Heart left ventricle (tissue), 16 donors: ENCODE data around the gene MYO19. TPM values are rescaled to one million over a fixed set of nuclear protein-coding genes. Genes with fewer than 3 reads are reported as not detected.
A peak's percentile ranks its signal among the peaks of the same experiment; 100 is the strongest.

ENCODE experiments used
- ATAC-seq, 4 donors: fragments of 200-7000 bp; cut with Tn5 transposase; one replicate each; pipeline ENCODE4 v1.9.1; 2020 to 2022; ENCODE audit warnings: moderate library complexity in 4 of 4, mild to moderate bottlenecking in 3 of 4, moderate number of reproducible peaks in 1 of 4
- DNase-seq, 5 donors: peaks; one replicate each; pipeline ENCODE4 v3.0.0-alpha.2; 2020
- H3K27ac ChIP-seq, 12 donors: fragments of 200-600 bp; sonication (generic) in 4 of 12; one replicate each; pipeline versions ENCODE4 v1.5.0 to v1.8.0; 2016 to 2022; ENCODE audit warnings: mild to moderate bottlenecking in 2 of 12
- H3K27me3 ChIP-seq, 9 donors: fragments of 200-600 bp; sonication (generic) in 2 of 9; one replicate each; pipeline versions ENCODE4 v1.5.1 to v1.8.0; 2016 to 2022; ENCODE audit warnings: mild to moderate bottlenecking in 3 of 9
- H3K36me3 ChIP-seq, 9 donors: fragments of 200-600 bp; sonication (generic) in 2 of 9; one replicate each; pipeline versions ENCODE4 v1.5.0 to v1.8.0; 2018 to 2022; ENCODE audit warnings: mild to moderate bottlenecking in 2 of 9
- H3K4me1 ChIP-seq, 12 donors: fragments of 200-600 bp; sonication (generic) in 4 of 12; one replicate each; pipeline versions ENCODE4 v1.5.0 to v1.8.0; 2016 to 2022; ENCODE audit warnings: mild to moderate bottlenecking in 3 of 12
- H3K4me3 ChIP-seq, 12 donors: fragments of 200-600 bp; sonication (generic) in 4 of 12; one replicate each; pipeline versions ENCODE4 v1.5.0 to v1.8.0; 2017 to 2022; ENCODE audit warnings: mild to moderate bottlenecking in 9 of 12, moderate library complexity in 4 of 12
- H3K9me3 ChIP-seq, 12 donors: fragments of 200-600 bp; sonication (generic) in 4 of 12; one replicate each; pipeline versions ENCODE4 v1.5.0 to v1.8.0; 2016 to 2022; ENCODE audit warnings: mild to moderate bottlenecking in 1 of 12
- POLR2A ChIP-seq, 2 donors: fragments of 450-650 bp; IDR thresholded peaks; one replicate each; pipeline ENCODE4 v1.6.1; 2017; ENCODE audit warnings: antibody characterized with exemption in 2 of 2, mild to moderate bottlenecking in 2 of 2, moderate library complexity in 2 of 2
- WGBS, 4 donors: extraction: QIAGEN DNeasy Blood & Tissue Kit in 2 of 4; methylation state at CpG; one replicate each; pipeline versions ENCODE4 v1.1.5 to v1.1.7; 2013 to 2018; 5-methylcytosine and 5-hydroxymethylcytosine counted together
- intact Hi-C, 10 donors: fragments of 100-400 bp; cut with DNase I; formaldehyde crosslinking; loops; one replicate each; pipeline versions ENCODE4 v1.11.1 to v1.14.2; 2022
- long read RNA-seq, 3 donors: library from polyadenylated mRNA; unstranded; transcript quantifications; one replicate each; pipeline ENCODE4 v2.0.0, GENCODE V29; 2020 to 2021
- polyA plus RNA-seq, 2 donors: library from polyadenylated mRNA; stranded (reverse); fragments of 200-250 nt; gene quantifications; one replicate each; pipeline ENCODE4 v1.2.3, GENCODE V29; 2013
- total RNA-seq, 9 donors: library from RNA; depleted of rRNA in 2 of 9; stranded (reverse); fragments of >200 nt in 2 of 9; fragmentation: NEBNext Ultra II Directional in 3 of 9; extraction: Animal tissue kit (Norgen Biotek cat#: 25700) in 3 of 9; gene quantifications; one replicate each; pipeline versions ENCODE4 v1.1.0 to v1.2.4, GENCODE V29; 2016 to 2023
- TF ChIP-seq, protein P1 (sequence below), 12 donors: fragments of 200-600 bp; sonication (generic) in 4 of 12; IDR thresholded peaks; one replicate each; pipeline versions ENCODE4 v1.5.0 to v1.8.0; 2018 to 2022; ENCODE audit warnings: antibody characterized with exemption in 12 of 12, mild to moderate bottlenecking in 5 of 12
- donor health status: ischemic (EF 13 %, LVEDD 7.1; RV severe dilation, severe dysfunction).
- donor health status: healthy with polysubstance abuse.
- donor health status: DM: no; HTN: yes; CAD: no.
- donor health status: DM: no; HTN: no; CAD: no.
- donor health status: ischemic (EF 25% LVEDD 6.9; RV normal size, moderate dysfunction).
- donor health status: ischemic (EF 25% LVEDD 5.7; RV mildly dilated, moderate dysfunction).
- donor health status: healthy.
- donor health status: DM: yes; HTN: yes; CAD: no.
- donor health status: ischemic (EF 35%, LVEDD 5.7; RV mildly dilated, moderate dysfunction).
- donor health status: nonischemic (EF 11% LVEDD 7.7; RV severe dilation, severe dysfunction).
- donor health status: DM: yes; HTN: yes; CAD: no.
- donor health status: PGD.
- donor health status: ischemic (EF 29% LVEDD 5.4; RV normal size, mild dysfunction).
- donor health status: nonischemic (EF 23%, LVEDD 6.1; RV moderate dilation, normal function).

The MYO19 gene, protein sequence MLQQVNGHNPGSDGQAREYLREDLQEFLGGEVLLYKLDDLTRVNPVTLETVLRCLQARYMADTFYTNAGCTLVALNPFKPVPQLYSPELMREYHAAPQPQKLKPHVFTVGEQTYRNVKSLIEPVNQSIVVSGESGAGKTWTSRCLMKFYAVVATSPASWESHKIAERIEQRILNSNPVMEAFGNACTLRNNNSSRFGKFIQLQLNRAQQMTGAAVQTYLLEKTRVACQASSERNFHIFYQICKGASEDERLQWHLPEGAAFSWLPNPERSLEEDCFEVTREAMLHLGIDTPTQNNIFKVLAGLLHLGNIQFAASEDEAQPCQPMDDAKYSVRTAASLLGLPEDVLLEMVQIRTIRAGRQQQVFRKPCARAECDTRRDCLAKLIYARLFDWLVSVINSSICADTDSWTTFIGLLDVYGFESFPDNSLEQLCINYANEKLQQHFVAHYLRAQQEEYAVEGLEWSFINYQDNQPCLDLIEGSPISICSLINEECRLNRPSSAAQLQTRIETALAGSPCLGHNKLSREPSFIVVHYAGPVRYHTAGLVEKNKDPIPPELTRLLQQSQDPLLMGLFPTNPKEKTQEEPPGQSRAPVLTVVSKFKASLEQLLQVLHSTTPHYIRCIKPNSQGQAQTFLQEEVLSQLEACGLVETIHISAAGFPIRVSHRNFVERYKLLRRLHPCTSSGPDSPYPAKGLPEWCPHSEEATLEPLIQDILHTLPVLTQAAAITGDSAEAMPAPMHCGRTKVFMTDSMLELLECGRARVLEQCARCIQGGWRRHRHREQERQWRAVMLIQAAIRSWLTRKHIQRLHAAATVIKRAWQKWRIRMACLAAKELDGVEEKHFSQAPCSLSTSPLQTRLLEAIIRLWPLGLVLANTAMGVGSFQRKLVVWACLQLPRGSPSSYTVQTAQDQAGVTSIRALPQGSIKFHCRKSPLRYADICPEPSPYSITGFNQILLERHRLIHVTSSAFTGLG
- total RNA-seq (10 to 100 TPM in 6 of 9 donors, 1 to 10 TPM in 3; 5.8 to 32.7 (median 11.6) TPM), polyA plus RNA-seq (10 to 100 TPM; 14.0 to 21.1 TPM)
- long read RNA-seq, donor 1, partial matches to known transcripts: 2 of 6 reads
- long read RNA-seq, donor 1, other reads (novel, unspliced or antisense): 3 of 6 reads
- long read RNA-seq, donor 2, full-length matches to known transcripts: 22 of 34 reads
- long read RNA-seq, donor 2, partial matches to known transcripts: 3 of 34 reads
- long read RNA-seq, donor 2, other reads (novel, unspliced or antisense): 9 of 34 reads
- long read RNA-seq, donor 3, partial matches to known transcripts: 0 of 7 reads
- long read RNA-seq, donor 3, other reads (novel, unspliced or antisense): 4 of 7 reads

GRCh38 chr17:36534840-36535668 is at the start of gene MYO19, which contains the start of gene PIGW:
Gene MYO19, minus strand, starts transcription at chr17:36534868. Its CDS starts 2,330 bp downstream, at chr17:36532538.
Gene PIGW, plus strand, starts transcription at chr17:36534987. Its CDS starts 2,115 bp downstream, at chr17:36537102.
- Histone ChIP-seq H3K27ac (peak within 1 kb of the TSS; percentile 84 to 99 (median 96)), H3K4me1 (peaks cover 0 to 22% (median 14%) of the 10 kb centered on the region in 12 donors), H3K36me3 (peaks cover 0 to 62% (median 43%) of the 10 kb centered on the region in 9 donors), H3K27me3 (no peaks in the 10 kb centered on the region), H3K9me3 (no peaks in the 10 kb centered on the region), H3K4me3 (peak within 1 kb of the TSS; percentile 38 to 94 (median 82))
- TF ChIP-seq, protein P1, sequence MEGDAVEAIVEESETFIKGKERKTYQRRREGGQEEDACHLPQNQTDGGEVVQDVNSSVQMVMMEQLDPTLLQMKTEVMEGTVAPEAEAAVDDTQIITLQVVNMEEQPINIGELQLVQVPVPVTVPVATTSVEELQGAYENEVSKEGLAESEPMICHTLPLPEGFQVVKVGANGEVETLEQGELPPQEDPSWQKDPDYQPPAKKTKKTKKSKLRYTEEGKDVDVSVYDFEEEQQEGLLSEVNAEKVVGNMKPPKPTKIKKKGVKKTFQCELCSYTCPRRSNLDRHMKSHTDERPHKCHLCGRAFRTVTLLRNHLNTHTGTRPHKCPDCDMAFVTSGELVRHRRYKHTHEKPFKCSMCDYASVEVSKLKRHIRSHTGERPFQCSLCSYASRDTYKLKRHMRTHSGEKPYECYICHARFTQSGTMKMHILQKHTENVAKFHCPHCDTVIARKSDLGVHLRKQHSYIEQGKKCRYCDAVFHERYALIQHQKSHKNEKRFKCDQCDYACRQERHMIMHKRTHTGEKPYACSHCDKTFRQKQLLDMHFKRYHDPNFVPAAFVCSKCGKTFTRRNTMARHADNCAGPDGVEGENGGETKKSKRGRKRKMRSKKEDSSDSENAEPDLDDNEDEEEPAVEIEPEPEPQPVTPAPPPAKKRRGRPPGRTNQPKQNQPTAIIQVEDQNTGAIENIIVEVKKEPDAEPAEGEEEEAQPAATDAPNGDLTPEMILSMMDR (IDR thresholded peaks at IDR 0.05): peak in 3 of 12 donors; percentile 13 to 29 (median 26)
- peak in 1 of 2 donors; percentile 83 for TF ChIP-seq POLR2A (IDR thresholded peaks at IDR 0.05)
- WGBS, 4 donors: 0 to 1% (median 1%) methylated on average over 40 to 83 of the region's 83 CpGs
- ATAC-seq: peak; percentile 85 to 95 (median 92)
- intact Hi-C loops: loop anchor here in 7 of 10 donors (1.0 to 10.0 kb wide), 7 partner anchors 9 to 66 kb away; partner anchors contain the start of genes ZNHIT3 (in 4 of the 7), GGNBP2 (in 1 of the 7) and MRM1 (in 1 of the 7)
- peak; percentile 87 to 94 (median 92) for DNase-seq

- Histone ChIP-seq H3K27me3 (no peaks in the 10 kb centered on the region), H3K4me1 (no peaks in the 10 kb centered on the region), H3K36me3 (peaks cover 0 to 100% (median 99%) of the 10 kb centered on the region in 9 donors), H3K27ac (no peak overlapping the region), H3K4me3 (no peak overlapping the region), H3K9me3 (no peaks in the 10 kb centered on the region)
- ATAC-seq (no peak), DNase-seq (no peak)
- no peak for TF ChIP-seq POLR2A (IDR thresholded peaks at IDR 0.05)
- TF ChIP-seq, protein P1 (IDR thresholded peaks at IDR 0.05): no peak
- intact Hi-C loops: no loop called here
- WGBS, 4 donors: 67 to 79% (median 74%) methylated on average over 1 of the region's 1 CpG
Measured at GRCh38 chr17:36583787-36584186, 49.1 kb upstream of the MYO19 start.

DNA sequence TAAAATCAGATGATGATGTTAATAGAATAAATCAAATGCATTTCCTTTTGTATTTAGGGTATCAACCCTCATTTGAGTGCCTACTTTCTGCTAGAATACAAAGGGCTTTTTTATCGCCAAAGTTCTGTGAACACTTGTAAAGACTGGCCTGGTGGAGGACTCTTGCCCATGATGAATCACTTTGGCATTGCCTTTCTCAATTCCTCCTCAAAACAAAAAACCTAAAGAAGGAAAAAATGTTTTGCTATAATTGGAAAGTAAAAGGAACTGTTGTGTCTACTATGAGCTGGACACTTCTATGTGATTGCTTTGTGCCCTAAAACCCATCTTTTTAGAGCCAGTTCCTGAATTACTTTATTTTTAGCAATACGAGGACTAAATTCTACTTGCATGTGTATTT is 44.0 kb upstream of the MYO19 start:
- intact Hi-C loops: no loop called here
- Histone ChIP-seq H3K4me1 (peaks cover 0 to 9% (median 2%) of the 10 kb centered on the region in 12 donors), H3K4me3 (no peak overlapping the region), H3K27ac (no peak overlapping the region), H3K27me3 (no peaks in the 10 kb centered on the region), H3K9me3 (no peaks in the 10 kb centered on the region), H3K36me3 (peaks cover 0 to 92% (median 75%) of the 10 kb centered on the region in 9 donors)
- ATAC-seq: no peak
- WGBS, 4 donors: 88 to 94% (median 90%) methylated on average over 2 of the region's 2 CpGs
- DNase-seq: no peak
- TF ChIP-seq, protein P1 (IDR thresholded peaks at IDR 0.05): no peak
- TF ChIP-seq POLR2A (IDR thresholded peaks at IDR 0.05): no peak
